ENCODE measurements around the gene NUDT8. TPM values are rescaled to one million over a fixed set of nuclear protein-coding genes. Genes with fewer than 3 reads are reported as not detected.

NUDT8 gene
- total and polyA plus RNA-seq, 2 donors (not counting 1 experiment from before 2014, with no cell fraction given): 6.9 to 7.1 TPM

DNA sequence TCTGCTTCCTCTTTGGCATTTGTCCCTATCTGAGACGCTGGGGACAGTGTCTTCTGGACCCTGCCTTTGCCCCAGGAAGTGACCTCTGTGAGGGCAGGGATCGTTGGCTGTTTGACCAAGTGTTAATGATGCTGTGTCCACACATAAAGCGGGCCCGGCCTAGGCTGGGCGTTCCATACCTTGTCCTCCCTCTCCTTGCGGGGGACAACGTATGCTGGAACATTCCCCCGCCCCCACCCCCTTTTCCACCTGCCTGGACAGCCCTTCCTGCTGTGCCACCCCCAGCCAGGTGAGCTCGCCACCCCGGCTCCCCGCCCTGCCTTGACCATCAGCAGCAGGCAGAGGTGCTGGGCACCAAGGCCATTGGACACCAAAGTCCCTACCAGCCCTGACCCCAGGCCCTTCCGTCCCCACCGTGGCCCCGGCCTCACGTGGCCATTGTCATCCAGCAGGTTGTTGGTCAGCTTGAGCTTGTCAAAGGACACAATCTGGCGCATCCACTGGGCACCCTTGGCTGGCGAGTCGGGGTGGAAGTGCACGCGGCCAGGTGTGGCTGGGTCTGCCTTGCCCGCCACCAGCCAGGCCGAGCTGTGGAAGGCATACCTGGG lies 4.1 kb upstream of the NUDT8 start:
- Histone ChIP-seq H3K9ac (ENCODE audit: low read length) (no peak overlapping the region), H3K4me3 (ENCODE audit: control extremely low read depth in 1 of 5, extremely low read depth in 1 of 5, insufficient read depth in 1 of 5, low read depth in 2 of 5, low read length in 4 of 5) (no peak overlapping the region), H3K9me3 (ENCODE audit: control extremely low read depth in 1 of 3, control insufficient read depth in 2 of 3, insufficient read depth in 1 of 3, low read length in 2 of 3) (no peaks in the 10 kb centered on the region), H3K36me3 (replicated peaks in 1 of 2; ENCODE audit: control extremely low read depth in 1 of 2, control insufficient read depth in 1 of 2, extremely low read depth in 1 of 2, insufficient read depth in 2 of 2, low read length in 1 of 2) (no peaks in the 10 kb centered on the region), H3K79me2 (ENCODE audit: control insufficient read depth, insufficient read depth, low read length) (no peaks in the 10 kb centered on the region), H3K4me2 (replicated peaks; ENCODE audit: low read depth, low read length, poor library complexity, severe bottlenecking) (no peak overlapping the region), H3K4me1 (ENCODE audit: control insufficient read depth in 2 of 2, insufficient read depth in 2 of 2, low read length in 2 of 2) (peaks cover 9 to 14% of the 10 kb centered on the region in 2 donors), H2AFZ (ENCODE audit: insufficient read depth, low read depth, low read length, poor library complexity, severe bottlenecking) (no peak overlapping the region), H4K20me1 (ENCODE audit: control insufficient read depth, insufficient read depth, low read length, poor library complexity, severe bottlenecking) (peaks cover 2% of the 10 kb centered on the region), H3K27me3 (replicated peaks in 1 of 4; ENCODE audit: control extremely low read depth in 1 of 4, control insufficient read depth in 3 of 4, insufficient read depth in 4 of 4, low read length in 3 of 4) (no peaks in the 10 kb centered on the region), H3K27ac (ENCODE audit: low read length in 2 of 2) (no peak overlapping the region)
- TF ChIP-seq EZH2 (IDR thresholded peaks at IDR 0.05; ENCODE audit: borderline replicate concordance, insufficient read depth, low read depth, low read length, poor library complexity, severe bottlenecking) (no peak), CTCF (IDR thresholded peaks at IDR 0.05) (no peak)
- no peak overlapping the region for H3K4me3 Mint-ChIP-seq
- no peak for DNase-seq
- H3K27me3 Mint-ChIP-seq: no peaks in the 10 kb centered on the region
- POLR2A ChIA-PET: no interaction called here
- H3K9me3 Mint-ChIP-seq (ENCODE audit: insufficient read depth): no peaks in the 10 kb centered on the region
- H3K4me1 Mint-ChIP-seq: peaks cover 19% of the 10 kb centered on the region
- intact Hi-C loops (cut with micrococcal nuclease): no loop called here
- no peak for ATAC-seq (ENCODE audit: low read depth)
- CTCF ChIA-PET: interaction anchor here (1.0 to 5.3 kb wide), 2 partner anchors 13 to 25 kb away, joined by 3 to 50 read pairs; partner anchors contain the start of gene ACY3
- peak overlapping the region; percentile 20 for H3K27ac Mint-ChIP-seq
- WGBS (ENCODE audit: insufficient coverage): 85% methylated on average over 21 of the region's 22 CpGs

GRCh38 chr11:67632982-67633755 lies 3.4 kb upstream of the NUDT8 start:
- Mint-ChIP-seq H3K27me3 (no peaks in the 10 kb centered on the region), H3K4me1 (peaks cover 19% of the 10 kb centered on the region), H3K4me3 (peak overlapping the region; percentile 40), H3K9me3 (ENCODE audit: insufficient read depth) (no peaks in the 10 kb centered on the region), H3K27ac (peak overlapping the region; percentile 67)
- peaks cover 14 to 19% of the 10 kb centered on the region in 2 donors for H3K4me1 ChIP-seq (ENCODE audit: control insufficient read depth in 2 of 2, insufficient read depth in 2 of 2, low read length in 2 of 2)
- H3K4me3 ChIP-seq (ENCODE audit: control extremely low read depth in 1 of 5, extremely low read depth in 1 of 5, insufficient read depth in 1 of 5, low read depth in 2 of 5, low read length in 4 of 5): no peak overlapping the region
- H3K27ac ChIP-seq (ENCODE audit: low read length in 2 of 2): no peak overlapping the region
- intact Hi-C loops (cut with micrococcal nuclease): no loop called here
- H3K79me2 ChIP-seq (ENCODE audit: control insufficient read depth, insufficient read depth, low read length): no peaks in the 10 kb centered on the region
- H3K4me2 ChIP-seq (replicated peaks; ENCODE audit: low read depth, low read length, poor library complexity, severe bottlenecking): no peak overlapping the region
- H4K20me1 ChIP-seq (ENCODE audit: control insufficient read depth, insufficient read depth, low read length, poor library complexity, severe bottlenecking): peaks cover 9% of the 10 kb centered on the region
- H2AFZ ChIP-seq (ENCODE audit: insufficient read depth, low read depth, low read length, poor library complexity, severe bottlenecking): no peak overlapping the region
- H3K27me3 ChIP-seq (replicated peaks in 1 of 4; ENCODE audit: control extremely low read depth in 1 of 4, control insufficient read depth in 3 of 4, insufficient read depth in 4 of 4, low read length in 3 of 4): no peaks in the 10 kb centered on the region
- ATAC-seq (ENCODE audit: low read depth): no peak
- POLR2A ChIA-PET: no interaction called here
- no peak overlapping the region for H3K9ac ChIP-seq (ENCODE audit: low read length)
- 94% methylated on average over 30 of the region's 30 CpGs for WGBS (ENCODE audit: insufficient coverage)
- DNase-seq: no peak
- no peak for TF ChIP-seq EZH2 (IDR thresholded peaks at IDR 0.05; ENCODE audit: borderline replicate concordance, insufficient read depth, low read depth, low read length, poor library complexity, severe bottlenecking)
- no peak for TF ChIP-seq CTCF (IDR thresholded peaks at IDR 0.05)
- CTCF ChIA-PET: interaction anchor here (1.0 to 7.5 kb wide), 2 partner anchors 14 to 26 kb away, joined by 3 to 105 read pairs; partner anchors contain the start of gene ACY3
- no peaks in the 10 kb centered on the region for H3K36me3 ChIP-seq (replicated peaks in 1 of 2; ENCODE audit: control extremely low read depth in 1 of 2, control insufficient read depth in 1 of 2, extremely low read depth in 1 of 2, insufficient read depth in 2 of 2, low read length in 1 of 2)
- H3K9me3 ChIP-seq (ENCODE audit: control extremely low read depth in 1 of 3, control insufficient read depth in 2 of 3, insufficient read depth in 1 of 3, low read length in 2 of 3): no peaks in the 10 kb centered on the region

Data from B cell (primary cell).